Right ventricle myocardium superior (tissue), 1 donor: ENCODE measurements around the gene FMN1. TPM values are rescaled to one million over a fixed set of nuclear protein-coding genes. Genes with fewer than 3 reads are reported as not detected.
"Not testable (repeated sequence)": the region's sequence is repeated elsewhere in the genome, so short reads cannot be mapped to it uniquely, and the experiment has no call there.

Source experiments
- ATAC-seq: fragments of 200-7000 bp; cut with Tn5 transposase; one replicate; pipeline ENCODE4 v1.9.1; 2020; ENCODE audit warnings: mild to moderate bottlenecking; ENCODE audit not compliant: poor library complexity
- DNase-seq: peaks from one replicate; pipeline ENCODE4 v3.0.0-alpha.2; 2020
- intact Hi-C: fragments of 100-400 bp; cut with DNase I; formaldehyde crosslinking; loops from one replicate; pipeline ENCODE4 v1.11.2; 2022
- total RNA-seq: library from RNA; stranded (reverse); fragmentation: NEBNext Ultra II Directional; extraction: Animal tissue kit (Norgen Biotek cat#: 25700); gene quantifications from one replicate; pipeline ENCODE4 v1.2.1, GENCODE V29; 2021
- donor health status: DM: no; HTN: yes; CAD: no; lungs with severe emphysema.

FMN1 gene
- total RNA-seq, 1 donor from 2014 or later: 2.9 TPM

DNA sequence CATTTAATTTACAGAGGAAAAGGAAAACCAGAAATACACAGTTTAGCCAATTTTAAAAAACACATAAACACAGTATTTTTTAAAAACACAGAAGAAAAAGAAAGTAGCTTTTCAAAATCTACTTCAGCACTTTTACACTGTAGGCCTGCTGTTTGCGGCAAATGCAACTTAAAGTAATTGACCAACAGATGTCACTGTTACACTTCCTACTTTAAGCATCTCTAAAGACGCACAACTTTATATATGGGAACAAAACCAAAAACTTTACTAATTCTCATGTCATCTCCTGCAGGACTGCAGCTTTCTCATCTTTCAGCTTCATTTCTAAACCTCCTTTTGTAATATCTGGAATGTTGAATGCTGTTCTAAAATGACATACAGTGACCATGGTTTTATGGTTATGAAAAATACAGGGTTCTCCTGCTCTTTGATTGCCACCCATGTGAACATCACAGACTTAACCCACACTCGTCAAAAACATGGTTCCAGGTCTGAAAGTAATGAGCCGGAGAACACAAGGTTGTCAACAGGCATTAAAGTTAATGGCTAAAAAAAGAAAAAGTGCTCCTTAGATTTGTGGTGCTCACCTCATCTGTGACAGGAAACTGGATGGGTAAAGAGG lies 107.9 kb downstream of the FMN1 start:
- DNase-seq (no peak), ATAC-seq (peak; percentile 65)
- intact Hi-C loops: loop anchor here (5.0 kb wide), 1 partner anchor 616 kb away; no protein-coding TSS in a partner anchor

DNA sequence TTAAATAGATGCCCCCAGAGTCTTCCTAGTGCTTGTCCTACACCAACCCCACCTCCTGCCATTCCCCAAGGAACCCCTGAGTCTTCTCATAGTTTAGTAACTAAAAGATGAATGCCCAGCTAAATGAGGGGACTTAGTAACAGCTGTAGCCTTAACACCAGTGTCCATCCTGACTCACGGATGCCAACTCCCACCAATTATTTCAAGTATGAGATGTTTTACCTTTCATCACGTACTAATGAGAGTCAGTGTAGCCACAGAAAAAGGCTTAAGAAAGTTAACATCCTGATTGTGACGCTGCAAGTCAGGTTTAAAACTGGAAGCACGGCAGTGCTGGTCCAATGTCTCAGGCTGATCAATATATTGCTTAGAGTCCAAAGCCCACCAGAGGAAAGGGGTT lies 109.9 kb downstream of the FMN1 start:
- intact Hi-C loops: loop anchor here (5.0 kb wide), 1 partner anchor 618 kb away; no protein-coding TSS in a partner anchor
- ATAC-seq (no peak), DNase-seq (no peak)

GRCh38 chr15:33083232-33084081 lies 111.1 kb downstream of the FMN1 start:
- no peak for DNase-seq
- intact Hi-C loops: no loop called here
- ATAC-seq: no peak

DNA sequence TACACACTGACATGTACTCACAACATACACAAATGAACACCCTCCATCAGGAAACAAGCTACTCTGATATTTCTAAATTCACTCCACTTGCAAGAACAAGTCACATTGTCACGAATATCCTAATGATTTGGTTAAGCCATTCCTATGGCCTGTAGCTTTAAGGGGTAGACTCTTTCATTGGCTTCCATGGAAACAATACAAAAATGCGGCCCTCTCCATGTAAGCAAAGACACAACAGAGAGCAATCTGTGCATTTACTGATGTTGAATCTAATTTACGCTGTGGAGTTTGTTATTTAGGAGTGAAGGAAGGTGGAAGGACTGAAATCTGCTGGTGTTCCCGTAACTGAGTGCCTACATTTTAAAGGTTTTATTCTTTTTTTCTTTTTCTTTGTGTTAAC lies 114.5 kb downstream of the FMN1 start:
- no peak for ATAC-seq
- intact Hi-C loops: no loop called here
- DNase-seq: no peak

- ATAC-seq (no peak), DNase-seq (no peak)
- intact Hi-C loops: no loop called here
Observed at GRCh38 chr15:33078607-33079006, 115.9 kb downstream of the FMN1 start.

DNA sequence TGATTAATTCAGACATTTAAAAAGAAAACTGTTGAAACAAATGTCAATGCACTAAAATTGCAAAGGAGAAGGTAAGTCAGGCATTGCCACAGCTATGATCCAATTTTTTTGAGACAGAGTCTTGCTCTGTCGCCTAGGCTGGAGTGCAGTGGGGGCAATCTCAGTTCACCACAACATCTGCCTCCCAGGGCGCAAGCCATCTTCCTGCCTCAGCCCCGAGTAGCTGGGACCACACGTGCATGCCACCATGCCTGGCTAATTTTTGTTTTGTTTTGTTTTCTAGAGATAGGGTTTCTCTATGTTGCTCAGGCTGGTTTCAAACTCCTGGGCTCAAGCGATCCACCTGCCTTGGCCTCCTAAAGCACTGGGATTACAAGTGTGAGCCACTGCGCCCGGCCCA lies 117.6 kb downstream of the FMN1 start:
- no peak for ATAC-seq
- intact Hi-C loops: no loop called here
- DNase-seq: no peak

GRCh38 chr15:33074942-33075341 lies 119.6 kb downstream of the FMN1 start:
- ATAC-seq: peak; percentile 92
- intact Hi-C loops: no loop called here

GRCh38 chr15:33074212-33074611 lies 120.3 kb downstream of the FMN1 start:
- no peak for ATAC-seq
- DNase-seq: no peak
- intact Hi-C loops: no loop called here

More at GRCh38 chr15:33074942-33075341, 119.6 kb downstream of the FMN1 start:
- DNase-seq: no peak

DNA sequence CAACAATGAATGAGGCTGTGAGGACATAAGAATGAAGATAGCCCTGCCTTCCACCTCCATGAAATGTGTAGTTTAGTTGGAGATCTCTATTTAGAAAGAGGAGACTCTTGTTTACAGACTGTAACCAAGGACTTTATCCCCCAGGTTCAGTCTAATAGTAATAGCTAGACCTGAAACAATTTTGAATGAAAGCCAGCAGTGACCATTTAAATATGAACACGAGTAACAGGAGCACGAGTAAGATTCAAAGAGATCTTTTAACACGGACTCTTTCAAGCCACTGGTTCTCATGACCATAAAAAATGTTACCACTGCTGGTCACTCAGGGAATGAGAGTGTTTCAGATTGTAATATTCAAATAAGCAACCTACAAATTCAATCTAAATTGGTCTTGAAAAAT lies 123.1 kb downstream of the FMN1 start:
- DNase-seq: no peak
- no peak for ATAC-seq
- intact Hi-C loops: no loop called here

GRCh38 chr15:33069903-33070302 lies 124.6 kb downstream of the FMN1 start:
- ATAC-seq, intact Hi-C loops, DNase-seq: not testable (repeated sequence)

GRCh38 chr15:33069161-33069560 lies 125.4 kb downstream of the FMN1 start:
- ATAC-seq: no peak
- intact Hi-C loops: no loop called here

GRCh38 chr15:33068511-33068990 lies 126.0 kb downstream of the FMN1 start:
- intact Hi-C loops: no loop called here
- ATAC-seq: peak; percentile 87
- peak; percentile 56 for DNase-seq

More at GRCh38 chr15:33069161-33069560, 125.4 kb downstream of the FMN1 start:
- DNase-seq: no peak

GRCh38 chr15:33068007-33068481 lies 126.5 kb downstream of the FMN1 start:
- peak; percentile 81 for DNase-seq

GRCh38 chr15:33067456-33067855 lies 127.1 kb downstream of the FMN1 start:
- DNase-seq (no peak), ATAC-seq (no peak)
- intact Hi-C loops: no loop called here

More at GRCh38 chr15:33068007-33068481, 126.5 kb downstream of the FMN1 start:
- intact Hi-C loops: no loop called here
- ATAC-seq: peak; percentile 87

- ATAC-seq (no peak), DNase-seq (no peak)
- intact Hi-C loops: no loop called here
Observed at GRCh38 chr15:33066584-33066983, 127.9 kb downstream of the FMN1 start.

- ATAC-seq: no peak
- intact Hi-C loops: no loop called here
Observed at GRCh38 chr15:33064878-33065277, 129.6 kb downstream of the FMN1 start.

DNA sequence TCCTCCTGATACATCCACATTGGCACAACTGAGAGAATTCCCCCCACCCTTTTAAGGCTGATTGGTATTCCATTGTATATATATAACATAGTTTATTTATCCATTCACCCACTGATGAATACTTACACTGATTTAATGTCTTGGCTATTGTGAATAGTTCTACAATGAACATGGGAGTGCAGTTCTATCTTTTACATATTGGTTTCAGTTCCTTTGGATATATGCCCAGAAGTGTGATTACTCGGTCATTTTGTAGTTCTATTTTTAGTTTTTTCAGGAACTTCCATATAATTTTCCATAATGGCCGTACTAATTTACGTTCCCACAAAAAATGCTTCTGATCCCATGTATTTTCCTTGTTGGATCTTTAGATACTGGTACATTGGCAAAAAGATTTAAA lies 135.3 kb downstream of the FMN1 start:
- no peak for DNase-seq
- ATAC-seq: no peak
- intact Hi-C loops: no loop called here

More at GRCh38 chr15:33064878-33065277, 129.6 kb downstream of the FMN1 start:
- DNase-seq: no peak

- intact Hi-C loops: no loop called here
- ATAC-seq (no peak), DNase-seq (no peak)
Observed at GRCh38 chr15:33057845-33058244, 136.7 kb downstream of the FMN1 start.

DNA sequence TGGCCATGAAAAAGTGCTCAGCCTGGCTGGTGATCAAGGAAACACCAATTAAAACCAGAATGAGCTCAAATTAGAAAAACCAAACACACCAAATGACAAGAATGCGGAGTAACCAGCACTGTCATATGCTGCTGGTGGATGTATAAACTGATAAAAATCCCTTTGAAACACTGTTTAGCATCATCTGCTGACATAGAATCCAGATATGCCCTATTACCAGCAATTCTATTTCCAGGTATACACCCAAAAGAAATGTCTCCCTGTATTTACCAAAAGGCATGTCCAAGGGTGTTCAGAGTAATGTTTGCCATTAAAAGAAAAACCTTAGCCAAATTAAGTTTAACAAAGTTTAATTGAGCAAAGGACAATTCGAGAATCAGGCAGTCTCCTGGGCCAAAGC lies 138.6 kb downstream of the FMN1 start:
- DNase-seq (no peak), ATAC-seq (no peak)
- intact Hi-C loops: no loop called here

- intact Hi-C loops: no loop called here
- DNase-seq (no peak), ATAC-seq (no peak)
Observed at GRCh38 chr15:33051528-33051927, 143.0 kb downstream of the FMN1 start.
